Measurements from ENCODE around the gene FBXL17. TPM values are rescaled to one million over a fixed set of nuclear protein-coding genes. Genes with fewer than 3 reads are reported as not detected.

FBXL17 gene
- total and polyA plus RNA-seq, 2 donors (not counting 1 experiment from before 2014, with no cell fraction given) = 7.3 to 40.3 TPM

DNA sequence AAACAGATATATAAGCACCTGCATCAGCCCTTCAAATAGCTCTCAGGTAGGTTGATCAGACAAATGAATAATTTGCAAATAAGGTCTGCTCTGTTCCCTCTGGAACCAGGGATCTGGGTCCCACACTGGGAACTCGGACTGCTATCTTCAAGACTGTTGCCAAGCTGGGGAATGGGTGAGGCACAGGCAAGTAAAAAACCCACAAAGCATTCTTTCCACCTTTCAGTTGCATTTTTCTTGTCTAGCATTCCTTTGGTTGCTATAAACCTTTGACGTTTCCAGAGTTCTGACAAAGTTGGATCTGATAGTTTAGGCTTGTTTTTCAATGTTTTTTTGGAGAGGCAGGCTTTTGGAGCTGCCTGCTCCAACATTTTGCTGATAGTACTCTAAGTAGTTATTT is 20.1 kb downstream of the FBXL17 start:
- Mint-ChIP-seq H3K4me3 (no peak overlapping the region), H3K27ac (no peak overlapping the region), H3K27me3 (no peaks in the 10 kb centered on the region), H3K4me1 (no peaks in the 10 kb centered on the region), H3K9me3 (ENCODE audit: insufficient read depth) (no peaks in the 10 kb centered on the region)
- Histone ChIP-seq H3K79me2 (ENCODE audit: control insufficient read depth, insufficient read depth, low read length) (no peaks in the 10 kb centered on the region), H3K9me3 (ENCODE audit: control extremely low read depth in 1 of 3, control insufficient read depth in 2 of 3, insufficient read depth in 1 of 3, low read length in 2 of 3) (no peaks in the 10 kb centered on the region), H3K9ac (ENCODE audit: low read length) (no peak overlapping the region), H3K36me3 (replicated peaks in 1 of 2; ENCODE audit: control extremely low read depth in 1 of 2, control insufficient read depth in 1 of 2, extremely low read depth in 1 of 2, insufficient read depth in 2 of 2, low read length in 1 of 2) (peaks cover 6 to 9% of the 10 kb centered on the region in 2 experiments), H3K27ac (ENCODE audit: low read length in 2 of 2) (no peak overlapping the region), H4K20me1 (ENCODE audit: control insufficient read depth, insufficient read depth, low read length, poor library complexity, severe bottlenecking) (no peaks in the 10 kb centered on the region), H2AFZ (ENCODE audit: insufficient read depth, low read depth, low read length, poor library complexity, severe bottlenecking) (no peak overlapping the region), H3K27me3 (replicated peaks in 1 of 4; ENCODE audit: control extremely low read depth in 1 of 4, control insufficient read depth in 3 of 4, insufficient read depth in 4 of 4, low read length in 3 of 4) (no peaks in the 10 kb centered on the region), H3K4me2 (replicated peaks; ENCODE audit: low read depth, low read length, poor library complexity, severe bottlenecking) (no peak overlapping the region), H3K4me1 (ENCODE audit: control insufficient read depth in 2 of 2, insufficient read depth in 2 of 2, low read length in 2 of 2) (no peaks in the 10 kb centered on the region), H3K4me3 (ENCODE audit: control extremely low read depth in 1 of 5, extremely low read depth in 1 of 5, insufficient read depth in 1 of 5, low read depth in 2 of 5, low read length in 4 of 5) (no peak overlapping the region)
- CTCF ChIA-PET = no interaction called here
- no peak for DNase-seq
- POLR2A ChIA-PET = no interaction called here
- intact Hi-C loops (cut with micrococcal nuclease) = no loop called here
- no CpG with 5 or more reads among the region's 2 CpGs for WGBS (ENCODE audit: insufficient coverage)
- TF ChIP-seq, protein P1, sequence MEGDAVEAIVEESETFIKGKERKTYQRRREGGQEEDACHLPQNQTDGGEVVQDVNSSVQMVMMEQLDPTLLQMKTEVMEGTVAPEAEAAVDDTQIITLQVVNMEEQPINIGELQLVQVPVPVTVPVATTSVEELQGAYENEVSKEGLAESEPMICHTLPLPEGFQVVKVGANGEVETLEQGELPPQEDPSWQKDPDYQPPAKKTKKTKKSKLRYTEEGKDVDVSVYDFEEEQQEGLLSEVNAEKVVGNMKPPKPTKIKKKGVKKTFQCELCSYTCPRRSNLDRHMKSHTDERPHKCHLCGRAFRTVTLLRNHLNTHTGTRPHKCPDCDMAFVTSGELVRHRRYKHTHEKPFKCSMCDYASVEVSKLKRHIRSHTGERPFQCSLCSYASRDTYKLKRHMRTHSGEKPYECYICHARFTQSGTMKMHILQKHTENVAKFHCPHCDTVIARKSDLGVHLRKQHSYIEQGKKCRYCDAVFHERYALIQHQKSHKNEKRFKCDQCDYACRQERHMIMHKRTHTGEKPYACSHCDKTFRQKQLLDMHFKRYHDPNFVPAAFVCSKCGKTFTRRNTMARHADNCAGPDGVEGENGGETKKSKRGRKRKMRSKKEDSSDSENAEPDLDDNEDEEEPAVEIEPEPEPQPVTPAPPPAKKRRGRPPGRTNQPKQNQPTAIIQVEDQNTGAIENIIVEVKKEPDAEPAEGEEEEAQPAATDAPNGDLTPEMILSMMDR (IDR thresholded peaks at IDR 0.05) = no peak
- no peak for TF ChIP-seq EZH2 (IDR thresholded peaks at IDR 0.05; ENCODE audit: borderline replicate concordance, insufficient read depth, low read depth, low read length, poor library complexity, severe bottlenecking)
- ATAC-seq (ENCODE audit: low read depth) = no peak

GRCh38 chr5:108361239-108361638 is 20.7 kb downstream of the FBXL17 start:
- Mint-ChIP-seq H3K27ac (no peak overlapping the region), H3K27me3 (no peaks in the 10 kb centered on the region), H3K9me3 (ENCODE audit: insufficient read depth) (no peaks in the 10 kb centered on the region), H3K4me1 (no peaks in the 10 kb centered on the region), H3K4me3 (no peak overlapping the region)
- H3K9me3 ChIP-seq (ENCODE audit: control extremely low read depth in 1 of 3, control insufficient read depth in 2 of 3, insufficient read depth in 1 of 3, low read length in 2 of 3) = no peaks in the 10 kb centered on the region
- no peaks in the 10 kb centered on the region for H3K79me2 ChIP-seq (ENCODE audit: control insufficient read depth, insufficient read depth, low read length)
- H4K20me1 ChIP-seq (ENCODE audit: control insufficient read depth, insufficient read depth, low read length, poor library complexity, severe bottlenecking) = no peaks in the 10 kb centered on the region
- no peak overlapping the region for H3K27ac ChIP-seq (ENCODE audit: low read length in 2 of 2)
- no peak overlapping the region for H2AFZ ChIP-seq (ENCODE audit: insufficient read depth, low read depth, low read length, poor library complexity, severe bottlenecking)
- TF ChIP-seq EZH2 (IDR thresholded peaks at IDR 0.05; ENCODE audit: borderline replicate concordance, insufficient read depth, low read depth, low read length, poor library complexity, severe bottlenecking) = no peak
- TF ChIP-seq, protein P1 (IDR thresholded peaks at IDR 0.05) = no peak
- CTCF ChIA-PET = interaction anchor here (1.4 kb wide), 1 partner anchor 16 kb away, joined by 3 read pairs; no protein-coding TSS in a partner anchor
- POLR2A ChIA-PET = no interaction called here
- H3K4me3 ChIP-seq (ENCODE audit: control extremely low read depth in 1 of 5, extremely low read depth in 1 of 5, insufficient read depth in 1 of 5, low read depth in 2 of 5, low read length in 4 of 5) = no peak overlapping the region
- no peaks in the 10 kb centered on the region for H3K4me1 ChIP-seq (ENCODE audit: control insufficient read depth in 2 of 2, insufficient read depth in 2 of 2, low read length in 2 of 2)
- ATAC-seq (ENCODE audit: low read depth) (no peak), DNase-seq (no peak)
- H3K4me2 ChIP-seq (replicated peaks; ENCODE audit: low read depth, low read length, poor library complexity, severe bottlenecking) = no peak overlapping the region
- no peaks in the 10 kb centered on the region for H3K27me3 ChIP-seq (replicated peaks in 1 of 4; ENCODE audit: control extremely low read depth in 1 of 4, control insufficient read depth in 3 of 4, insufficient read depth in 4 of 4, low read length in 3 of 4)
- no peak overlapping the region for H3K9ac ChIP-seq (ENCODE audit: low read length)
- peaks cover 6 to 9% of the 10 kb centered on the region in 2 experiments for H3K36me3 ChIP-seq (replicated peaks in 1 of 2; ENCODE audit: control extremely low read depth in 1 of 2, control insufficient read depth in 1 of 2, extremely low read depth in 1 of 2, insufficient read depth in 2 of 2, low read length in 1 of 2)
- WGBS (ENCODE audit: insufficient coverage) = 100% methylated on average over 2 of the region's 3 CpGs
- intact Hi-C loops (cut with micrococcal nuclease) = no loop called here
